Measurements from ENCODE around the gene HOXC9. TPM values are rescaled to one million over a fixed set of nuclear protein-coding genes. Genes with fewer than 3 reads are reported as not detected.

HOXC9 gene
- total and polyA plus RNA-seq, 2 experiments from 2014 or later: not detected

DNA sequence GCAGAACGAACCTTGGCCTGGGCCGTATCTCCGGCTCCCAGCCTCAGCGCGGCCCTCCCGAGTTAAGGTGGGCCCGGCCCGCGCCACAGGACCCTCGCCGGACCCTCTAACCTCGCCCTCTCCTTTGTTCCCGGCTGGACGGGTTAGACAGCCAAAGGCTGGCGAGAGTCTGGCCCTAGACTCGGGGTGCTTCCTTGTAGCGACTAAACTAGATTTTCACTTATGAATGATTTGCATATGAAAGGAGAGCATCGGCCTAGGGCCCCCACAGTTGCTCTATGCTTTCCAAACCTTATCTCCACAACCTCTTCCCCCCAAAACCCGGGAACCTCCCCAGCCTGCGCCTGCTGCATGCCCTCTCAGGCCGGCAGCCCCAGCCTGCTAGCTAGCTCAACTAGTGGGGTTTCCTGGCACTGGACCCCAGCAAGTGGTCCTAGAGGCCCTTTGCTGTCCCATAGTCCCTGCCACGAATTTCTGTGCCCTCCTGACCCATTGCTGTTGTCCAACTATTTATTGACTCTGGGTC, 34.9 kb downstream of the HOXC9 start:
- no peak overlapping the region for H3K27ac ChIP-seq
- TF ChIP-seq, protein P1, sequence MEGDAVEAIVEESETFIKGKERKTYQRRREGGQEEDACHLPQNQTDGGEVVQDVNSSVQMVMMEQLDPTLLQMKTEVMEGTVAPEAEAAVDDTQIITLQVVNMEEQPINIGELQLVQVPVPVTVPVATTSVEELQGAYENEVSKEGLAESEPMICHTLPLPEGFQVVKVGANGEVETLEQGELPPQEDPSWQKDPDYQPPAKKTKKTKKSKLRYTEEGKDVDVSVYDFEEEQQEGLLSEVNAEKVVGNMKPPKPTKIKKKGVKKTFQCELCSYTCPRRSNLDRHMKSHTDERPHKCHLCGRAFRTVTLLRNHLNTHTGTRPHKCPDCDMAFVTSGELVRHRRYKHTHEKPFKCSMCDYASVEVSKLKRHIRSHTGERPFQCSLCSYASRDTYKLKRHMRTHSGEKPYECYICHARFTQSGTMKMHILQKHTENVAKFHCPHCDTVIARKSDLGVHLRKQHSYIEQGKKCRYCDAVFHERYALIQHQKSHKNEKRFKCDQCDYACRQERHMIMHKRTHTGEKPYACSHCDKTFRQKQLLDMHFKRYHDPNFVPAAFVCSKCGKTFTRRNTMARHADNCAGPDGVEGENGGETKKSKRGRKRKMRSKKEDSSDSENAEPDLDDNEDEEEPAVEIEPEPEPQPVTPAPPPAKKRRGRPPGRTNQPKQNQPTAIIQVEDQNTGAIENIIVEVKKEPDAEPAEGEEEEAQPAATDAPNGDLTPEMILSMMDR (IDR thresholded peaks at IDR 0.05; ENCODE audit: low read depth, low read length): no peak
- H3K4me3 ChIP-seq: no peak overlapping the region
- no peaks in the 10 kb centered on the region for H3K36me3 ChIP-seq
- no peak for DNase-seq (ENCODE audit: low read depth in 1 of 2, low spot score in 1 of 2)
- peaks cover 100% of the 10 kb centered on the region for H3K27me3 ChIP-seq
- no peaks in the 10 kb centered on the region for H3K9me3 ChIP-seq (ENCODE audit: low read depth)
- H3K4me1 ChIP-seq (ENCODE audit: low read depth): peaks cover 4% of the 10 kb centered on the region

DNA sequence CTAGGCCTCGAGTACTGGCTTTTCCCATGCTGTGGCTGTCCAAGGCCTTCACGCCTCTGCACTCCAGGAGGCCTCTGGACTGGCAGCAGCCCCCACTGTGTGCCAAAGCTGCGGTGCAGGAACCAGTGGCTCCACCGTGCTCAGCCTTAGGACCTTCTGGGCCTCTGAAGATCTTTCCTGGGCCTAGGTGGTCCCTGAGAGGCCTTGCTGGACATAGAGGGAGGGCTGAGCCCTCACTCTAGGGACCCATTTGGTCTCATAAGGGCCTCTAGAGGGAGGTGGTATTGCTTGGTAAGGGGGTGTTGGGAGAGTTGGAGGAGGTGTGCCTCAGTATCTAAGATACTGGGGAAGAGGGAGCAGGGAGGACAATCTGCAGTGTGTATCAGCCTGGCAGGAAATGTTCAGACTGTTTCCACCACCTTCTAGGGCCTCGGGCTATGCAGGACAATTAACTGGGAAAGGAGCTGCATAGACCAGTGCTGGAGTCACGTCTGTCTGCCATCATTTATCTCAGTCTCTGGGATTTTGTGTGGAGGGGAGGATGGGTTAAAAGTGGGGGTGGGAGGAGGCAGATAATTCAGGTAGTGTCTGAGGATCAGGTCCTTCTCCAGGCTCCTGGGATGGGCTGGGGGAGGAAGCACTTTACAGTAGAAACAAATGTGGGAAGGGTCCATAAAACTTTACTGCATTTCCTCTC, 35.8 kb downstream of the HOXC9 start:
- no peaks in the 10 kb centered on the region for H3K9me3 ChIP-seq (ENCODE audit: low read depth)
- H3K36me3 ChIP-seq: no peaks in the 10 kb centered on the region
- H3K27ac ChIP-seq: no peak overlapping the region
- TF ChIP-seq, protein P1 (IDR thresholded peaks at IDR 0.05; ENCODE audit: low read depth, low read length): no peak
- H3K4me1 ChIP-seq (ENCODE audit: low read depth): peaks cover 4% of the 10 kb centered on the region
- no peak overlapping the region for H3K4me3 ChIP-seq
- H3K27me3 ChIP-seq: peaks cover 100% of the 10 kb centered on the region
- no peak for DNase-seq (ENCODE audit: low read depth in 1 of 2, low spot score in 1 of 2)

DNA sequence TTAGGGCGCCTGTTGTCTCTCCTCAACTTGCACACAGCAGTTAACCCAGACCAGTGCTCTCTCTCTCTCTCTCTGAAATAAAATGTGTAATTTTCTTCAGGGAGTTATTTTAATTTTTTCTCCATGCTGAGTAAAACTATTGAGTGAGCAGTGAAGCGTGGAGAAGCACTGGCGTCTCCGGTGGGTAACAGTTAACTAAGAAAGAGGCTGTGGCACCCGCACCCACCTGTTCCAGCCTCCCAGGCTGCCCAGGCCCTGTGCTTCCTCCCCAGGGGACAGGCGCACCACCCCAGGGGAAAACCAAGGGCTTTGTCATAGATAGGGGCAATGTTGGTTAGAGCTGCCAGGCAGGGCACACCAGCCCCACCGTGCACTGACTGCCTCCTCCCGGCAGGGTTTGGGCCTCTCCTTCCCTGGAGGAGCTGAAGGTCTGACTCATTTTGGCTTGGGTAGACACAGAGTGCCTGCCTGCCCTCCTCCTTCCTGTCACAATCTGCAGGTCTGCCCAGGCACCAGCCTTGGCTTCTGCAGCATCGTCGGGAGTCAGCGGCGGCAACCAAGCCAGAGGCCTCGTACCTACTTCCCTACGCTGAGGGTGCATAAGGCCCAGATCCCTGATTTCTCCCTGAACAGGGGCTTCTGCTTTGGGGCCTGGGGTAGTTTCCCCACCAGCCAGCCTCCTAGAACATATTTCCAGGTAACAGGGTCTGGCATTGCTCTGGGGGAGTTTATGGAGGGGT, 36.8 kb downstream of the HOXC9 start:
- peaks cover 100% of the 10 kb centered on the region for H3K27me3 ChIP-seq
- TF ChIP-seq, protein P1 (IDR thresholded peaks at IDR 0.05; ENCODE audit: low read depth, low read length): no peak
- no peak for DNase-seq (ENCODE audit: low read depth in 1 of 2, low spot score in 1 of 2)
- no peaks in the 10 kb centered on the region for H3K9me3 ChIP-seq (ENCODE audit: low read depth)
- no peaks in the 10 kb centered on the region for H3K36me3 ChIP-seq
- H3K4me3 ChIP-seq: no peak overlapping the region
- H3K27ac ChIP-seq: no peak overlapping the region
- H3K4me1 ChIP-seq (ENCODE audit: low read depth): peaks cover 4% of the 10 kb centered on the region

DNA sequence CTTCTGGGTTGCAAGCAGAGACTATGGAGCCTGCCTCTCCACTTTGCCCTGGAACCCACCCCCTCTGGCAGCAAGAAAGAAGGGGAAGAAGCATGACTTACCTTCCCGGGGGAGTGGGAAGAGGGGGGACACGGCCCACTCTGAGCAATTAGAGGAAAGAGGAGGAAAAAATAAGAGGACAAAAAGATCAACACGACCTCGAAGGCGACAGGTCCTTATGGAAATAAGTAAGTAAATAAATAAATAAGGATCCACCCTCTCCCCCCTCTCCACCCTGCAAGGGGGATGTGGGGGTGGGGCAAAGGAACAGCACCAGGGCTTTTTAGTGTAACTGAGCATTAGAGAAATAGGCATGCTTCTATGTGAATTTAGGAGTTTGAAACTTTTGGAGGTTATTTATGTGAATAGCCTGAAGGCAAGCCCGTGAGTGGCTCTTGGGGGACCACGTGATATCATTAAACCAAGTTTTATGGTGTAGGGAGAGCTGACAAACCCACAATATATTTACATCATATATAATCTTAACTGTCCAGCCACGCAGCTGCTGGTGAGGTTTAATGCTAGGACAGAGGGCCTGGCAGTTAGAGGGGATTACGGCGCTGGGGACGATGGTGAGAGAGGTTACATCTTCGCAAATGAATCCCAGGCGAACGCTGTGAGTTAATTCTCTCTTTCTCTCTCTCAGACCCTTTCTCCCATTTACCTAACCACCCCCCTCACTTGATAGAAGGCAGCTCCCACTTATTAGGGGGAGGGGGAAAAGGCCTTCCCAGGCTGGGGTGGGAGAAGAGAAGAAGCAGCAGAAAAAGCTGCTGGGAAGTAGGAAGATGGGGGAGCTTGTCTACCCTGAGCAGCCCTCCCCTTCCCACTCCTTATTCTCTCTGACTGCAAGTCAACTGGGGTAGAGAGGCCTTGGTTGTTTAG, 37.7 kb downstream of the HOXC9 start:
- H3K4me1 ChIP-seq (ENCODE audit: low read depth): peaks cover 4% of the 10 kb centered on the region
- no peaks in the 10 kb centered on the region for H3K36me3 ChIP-seq
- H3K27me3 ChIP-seq: peaks cover 100% of the 10 kb centered on the region
- DNase-seq (ENCODE audit: low read depth in 1 of 2, low spot score in 1 of 2): no peak
- no peaks in the 10 kb centered on the region for H3K9me3 ChIP-seq (ENCODE audit: low read depth)
- TF ChIP-seq, protein P1 (IDR thresholded peaks at IDR 0.05; ENCODE audit: low read depth, low read length): no peak
- H3K4me3 ChIP-seq: no peak overlapping the region
- H3K27ac ChIP-seq: no peak overlapping the region

DNA sequence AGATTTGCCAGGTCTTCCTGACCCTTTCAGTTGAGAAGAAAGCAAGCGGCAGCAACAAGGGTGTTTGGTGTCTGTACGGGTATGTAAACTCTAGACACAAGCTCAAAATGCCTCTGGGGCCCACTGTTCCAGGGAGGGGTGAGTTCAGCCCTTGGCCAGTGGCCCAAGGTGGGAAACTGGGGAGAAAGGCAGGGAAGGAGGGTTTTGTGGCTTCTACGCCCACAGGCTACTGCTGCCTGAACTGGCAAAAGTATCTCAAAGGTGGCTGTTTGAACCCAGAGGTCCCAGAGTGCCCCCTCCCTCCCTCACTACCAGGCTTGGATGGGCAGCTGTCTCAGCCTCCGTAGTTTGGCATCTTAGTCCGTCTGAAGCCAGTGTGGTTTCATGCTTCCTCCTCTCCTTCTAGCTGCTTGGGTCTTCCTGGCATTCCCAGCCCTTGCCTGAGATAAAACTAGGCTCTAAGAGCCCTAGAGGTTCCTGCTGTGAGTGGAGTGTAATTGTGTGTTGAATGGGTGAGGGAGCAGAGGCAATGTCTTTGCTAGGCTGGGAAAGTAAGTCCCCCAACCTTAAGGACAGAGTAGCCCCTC, 38.4 kb downstream of the HOXC9 start:
- H3K4me1 ChIP-seq (ENCODE audit: low read depth): peaks cover 4% of the 10 kb centered on the region
- TF ChIP-seq, protein P1 (IDR thresholded peaks at IDR 0.05; ENCODE audit: low read depth, low read length): no peak
- no peaks in the 10 kb centered on the region for H3K36me3 ChIP-seq
- H3K9me3 ChIP-seq (ENCODE audit: low read depth): no peaks in the 10 kb centered on the region
- no peak for DNase-seq (ENCODE audit: low read depth in 1 of 2, low spot score in 1 of 2)
- H3K27ac ChIP-seq: no peak overlapping the region
- no peak overlapping the region for H3K4me3 ChIP-seq
- peaks cover 100% of the 10 kb centered on the region for H3K27me3 ChIP-seq

Measured in cardiac muscle cell (in vitro differentiated cells and primary cell).